Smooth muscle cell of the brain vasculature (primary cell): ENCODE measurements around the gene HCN4.

Experiments
- DNase-seq: peaks from one replicate; pipeline ENCODE4 v3.0.0-alpha.2; 2012; ENCODE audit warnings: low read depth, low spot score

Gene HCN4

GRCh38 chr15:73380661-73381060 lies 11.9 kb upstream of the HCN4 start:
- DNase-seq = no peak

DNA sequence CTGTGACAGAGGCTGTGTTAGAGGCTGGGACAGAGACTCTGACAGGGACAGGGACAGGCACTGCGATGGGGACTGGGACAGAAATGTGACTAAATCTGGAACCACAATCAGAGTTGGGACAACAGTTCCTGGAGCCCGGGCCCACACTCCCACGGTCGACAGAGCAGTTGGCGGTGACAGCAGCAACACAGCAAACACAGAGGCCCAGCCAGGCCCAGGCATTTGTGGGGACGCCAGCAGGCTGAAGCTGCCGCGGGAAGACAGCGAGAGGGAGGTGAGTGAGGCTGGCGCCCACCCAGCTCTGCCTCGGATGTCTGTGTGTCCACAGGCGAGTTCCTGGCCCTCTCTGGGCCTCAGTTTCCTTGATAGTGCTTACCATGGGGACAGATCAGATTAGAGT lies 9.3 kb upstream of the HCN4 start:
- DNase-seq = no peak

- DNase-seq = no peak
These were observed 7.1 kb upstream of the HCN4 start for GRCh38 chr15:73375755-73376305.

DNA sequence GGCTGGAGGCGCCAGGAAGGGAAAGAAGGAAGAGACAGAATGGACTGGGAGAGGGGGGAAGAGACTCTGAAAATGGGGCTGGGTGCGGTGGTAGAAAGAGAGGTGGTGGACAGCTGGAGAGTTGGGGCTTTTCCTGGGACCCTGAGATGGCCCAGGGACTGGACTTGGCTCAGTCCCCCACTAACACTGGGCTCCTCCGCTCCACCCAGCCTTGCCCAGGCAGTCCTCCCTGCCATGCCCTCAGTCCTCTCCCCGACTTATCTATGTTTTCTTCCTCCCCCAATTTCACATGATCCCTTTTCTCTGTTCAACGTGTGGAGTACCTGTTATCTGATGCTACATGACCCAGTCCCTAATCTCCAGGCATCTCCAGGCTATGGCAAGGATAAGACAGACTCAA lies 6.3 kb upstream of the HCN4 start:
- DNase-seq = no peak

DNA sequence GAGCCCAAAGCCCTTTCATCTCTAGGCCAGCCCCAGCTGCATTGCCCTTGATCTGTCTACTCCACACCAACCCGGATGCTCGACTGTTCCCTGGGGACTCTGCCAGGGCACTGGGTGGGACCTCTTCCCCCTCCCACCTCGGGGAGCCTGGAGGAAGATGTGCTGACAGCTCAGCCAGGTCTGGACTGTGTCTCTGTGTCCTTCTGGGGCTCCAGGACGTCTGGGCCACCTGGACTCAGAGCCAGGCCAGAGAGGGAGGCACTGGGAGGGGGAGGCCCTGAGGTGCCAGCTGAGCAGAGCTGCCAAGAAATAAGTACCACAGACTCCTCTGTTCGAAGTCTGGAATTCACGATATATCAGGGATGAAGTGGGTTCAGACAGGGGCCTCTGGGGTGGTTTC lies 5.8 kb upstream of the HCN4 start:
- no peak for DNase-seq

DNA sequence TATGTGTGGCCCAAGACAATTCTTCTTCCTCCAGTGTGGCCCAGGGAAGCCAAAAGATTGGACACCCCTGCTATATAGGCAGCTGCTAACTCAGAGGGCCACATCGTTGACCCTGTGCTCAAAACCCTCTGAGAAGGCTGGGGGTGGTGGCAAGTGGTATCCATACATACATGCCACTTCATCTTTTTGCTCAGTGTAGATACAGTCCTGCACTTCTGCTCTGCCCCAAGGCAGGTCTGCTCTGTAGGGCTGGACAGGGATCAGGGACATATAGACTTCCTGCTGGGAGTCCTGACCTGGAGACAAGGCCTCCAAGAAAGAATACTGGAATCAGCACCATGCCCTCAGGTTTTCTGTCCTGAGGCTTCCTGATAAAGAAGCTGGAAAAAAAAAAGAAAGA lies 4.5 kb upstream of the HCN4 start:
- no peak for DNase-seq

DNA sequence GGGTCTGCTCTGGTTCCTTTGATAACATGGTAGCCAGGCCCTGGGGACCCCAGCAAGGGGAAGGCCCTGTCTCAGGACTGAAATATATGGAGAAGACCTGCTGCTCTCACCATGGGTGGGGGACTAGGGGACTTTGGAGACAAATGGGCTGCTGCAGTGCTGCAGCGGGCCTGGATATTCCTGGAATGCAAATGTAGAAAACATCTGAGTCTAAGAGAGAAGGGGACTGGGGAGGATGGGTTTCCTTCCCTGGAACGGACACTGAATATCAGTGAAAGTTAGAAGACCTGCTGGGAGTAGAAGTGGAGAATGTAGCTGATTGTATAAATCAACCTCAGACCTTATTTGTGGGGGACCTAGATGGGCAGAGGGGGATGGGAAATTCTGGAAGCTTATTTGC lies 3.1 kb upstream of the HCN4 start:
- no peak for DNase-seq

DNA sequence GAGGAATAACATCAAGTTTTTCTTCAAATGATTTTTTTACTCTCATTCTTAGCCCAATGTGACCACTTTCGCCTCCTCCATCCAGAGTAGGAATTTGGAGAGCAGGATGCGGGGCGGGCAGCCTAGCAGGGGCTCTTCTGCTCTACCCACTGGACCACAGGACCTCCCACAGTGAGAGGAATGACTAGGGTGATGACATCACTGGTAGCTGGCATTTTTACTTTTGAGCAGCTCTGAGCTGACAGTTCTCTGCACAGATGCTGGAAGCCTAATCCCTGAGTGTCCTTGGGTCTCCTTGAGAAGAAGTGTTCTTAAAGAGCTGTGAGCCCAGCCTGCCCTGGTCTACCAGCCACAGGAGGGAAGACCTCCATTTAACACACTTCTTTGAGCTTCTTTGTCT lies 1.4 kb upstream of the HCN4 start:
- DNase-seq = no peak

DNA sequence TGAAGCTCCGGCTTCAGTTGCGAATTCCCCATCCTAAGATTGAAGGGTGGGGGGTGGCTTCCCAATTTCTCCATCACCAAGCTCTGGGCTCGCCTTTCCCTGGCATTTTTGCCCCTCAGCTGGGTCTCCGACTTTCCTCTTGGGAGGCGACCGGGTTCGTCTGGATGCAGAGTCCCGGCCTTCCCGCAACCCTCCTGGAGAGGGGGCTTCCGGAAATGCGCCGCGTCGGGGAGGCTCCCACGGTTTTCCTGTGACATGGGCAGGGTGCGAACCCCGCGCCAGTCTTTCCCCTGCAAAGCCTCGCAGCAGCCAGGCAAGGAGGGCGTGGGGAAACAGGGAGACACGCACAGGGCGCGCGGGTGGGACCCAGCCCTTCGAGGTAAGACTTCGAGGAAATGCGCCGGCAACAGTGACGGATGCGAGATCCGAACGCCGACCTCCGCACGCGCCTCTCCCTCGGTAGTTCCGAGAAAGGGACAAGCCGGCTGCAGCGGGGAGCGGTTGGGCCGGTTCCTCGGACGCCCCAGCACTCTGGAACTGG lies 466 bp upstream of the HCN4 start:
- no peak for DNase-seq

- no peak for DNase-seq
These were observed 996 bp downstream of the HCN4 start for GRCh38 chr15:73367624-73368300.

- DNase-seq = no peak
These were observed 1.8 kb downstream of the HCN4 start for GRCh38 chr15:73366766-73367623.

DNA sequence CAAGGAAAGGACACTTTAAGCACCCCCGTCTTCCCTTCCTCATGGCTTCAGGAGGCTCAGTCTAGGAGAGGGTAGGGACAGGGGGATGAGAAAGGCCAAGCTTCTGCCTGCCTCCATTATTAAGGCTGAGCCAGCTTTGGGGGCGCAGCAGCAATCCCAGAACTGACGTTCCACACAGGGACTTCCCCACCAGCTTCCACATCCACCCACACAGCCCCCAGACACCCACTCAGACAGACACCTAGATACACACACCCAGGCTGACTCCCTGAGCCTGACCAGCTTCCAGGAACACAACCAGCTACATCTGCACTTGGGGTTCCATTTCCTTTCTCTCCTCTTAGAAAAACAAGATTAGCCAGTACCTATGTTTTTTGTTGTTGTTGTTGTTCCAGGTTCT lies 4.7 kb downstream of the HCN4 start:
- DNase-seq = no peak

- no peak for DNase-seq
These were observed 5.9 kb downstream of the HCN4 start for GRCh38 chr15:73362900-73363299.

DNA sequence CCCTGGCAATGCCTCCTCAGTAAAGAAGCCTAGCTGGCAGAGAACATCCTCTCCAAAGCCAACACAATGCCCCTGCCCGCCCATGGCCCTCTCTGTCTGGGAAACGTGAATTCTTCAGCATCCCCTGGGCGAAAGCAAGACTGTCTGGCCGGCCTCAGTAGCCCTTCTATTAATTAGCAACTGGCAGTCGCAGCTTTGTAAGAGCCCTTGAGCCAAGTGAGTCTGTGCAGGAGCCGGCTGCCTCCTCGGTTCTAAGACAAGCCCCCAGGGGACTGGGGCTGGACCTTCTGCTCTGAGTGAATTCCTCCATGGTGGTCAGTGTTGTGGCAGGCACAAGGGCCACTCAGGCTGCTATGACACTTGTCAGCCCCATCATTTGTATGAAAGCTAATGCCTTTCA lies 7.4 kb downstream of the HCN4 start:
- DNase-seq = no peak

DNA sequence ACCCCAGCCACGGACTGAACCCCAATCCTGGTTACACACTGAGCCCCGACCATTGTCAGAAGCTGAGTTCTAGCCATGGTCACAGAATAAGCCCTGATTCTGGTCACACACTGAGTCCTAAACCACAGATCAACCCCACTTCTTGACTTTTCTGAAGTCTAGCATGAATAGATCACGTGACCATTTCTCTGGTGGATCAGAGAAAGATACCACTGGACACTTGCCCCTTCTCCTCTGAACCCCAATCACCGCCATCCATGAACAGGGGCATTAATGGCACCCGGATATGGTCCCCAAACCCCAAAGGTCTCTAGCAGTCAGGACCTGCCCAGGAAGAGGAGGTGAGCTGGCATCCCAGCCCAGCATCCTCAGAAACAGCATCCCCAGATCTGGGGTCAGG lies 9.1 kb downstream of the HCN4 start:
- DNase-seq = no peak

DNA sequence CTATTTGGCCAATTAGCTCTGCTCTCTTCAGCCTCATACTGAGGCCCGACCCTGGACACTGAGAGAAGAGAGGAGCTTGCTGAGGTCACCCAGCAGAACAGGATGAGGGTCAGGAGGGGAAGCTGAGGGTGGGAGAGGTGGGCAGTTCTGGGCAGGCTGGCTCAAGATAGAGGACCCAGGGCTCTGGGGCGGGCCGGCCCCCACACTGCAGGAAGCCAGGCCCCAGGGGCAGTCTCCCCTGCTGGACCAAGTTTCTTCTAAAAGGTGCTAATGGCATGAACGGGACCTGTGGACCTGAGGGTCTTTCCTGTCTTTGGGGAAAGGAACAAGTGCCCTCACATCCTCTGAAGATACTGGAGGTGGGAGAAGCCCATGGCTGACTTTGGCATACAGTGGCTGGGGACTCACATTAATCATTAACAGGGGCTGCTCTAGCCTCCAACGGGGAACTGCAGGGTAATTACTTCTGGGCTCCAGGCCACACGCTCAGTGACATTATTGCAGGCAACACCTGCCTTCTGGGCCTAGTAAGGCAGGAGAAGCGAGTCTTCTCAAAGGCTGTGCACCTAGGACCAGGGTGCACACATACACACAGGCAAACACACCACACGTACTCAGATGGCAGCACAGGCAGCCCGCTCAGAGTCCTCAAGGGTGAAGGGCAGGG lies 10.6 kb downstream of the HCN4 start:
- DNase-seq = no peak

- no peak for DNase-seq
These were observed 13.0 kb downstream of the HCN4 start for GRCh38 chr15:73355612-73356265.

DNA sequence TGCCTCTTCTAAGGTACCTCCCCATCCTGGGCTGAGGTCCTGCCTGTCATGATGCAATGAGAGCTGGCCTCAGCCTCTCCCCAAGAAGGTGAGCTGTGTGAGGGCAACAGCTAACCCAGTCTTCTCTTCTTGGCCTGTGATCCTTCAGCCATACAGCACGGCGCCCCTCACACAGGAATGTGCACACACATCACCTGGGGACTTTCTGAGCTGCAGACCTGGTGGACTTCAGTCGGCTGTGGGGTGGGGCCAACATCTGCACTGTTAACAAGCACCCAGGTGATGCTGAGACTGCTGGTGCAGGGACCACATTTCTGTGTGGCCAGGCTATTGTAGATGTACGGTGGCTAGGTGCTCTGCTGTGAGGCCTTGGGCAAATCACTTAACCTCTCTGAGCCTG lies 14.5 kb downstream of the HCN4 start:
- no peak for DNase-seq

- DNase-seq = no peak
These were observed 15.0 kb downstream of the HCN4 start for GRCh38 chr15:73353734-73354133.

GRCh38 chr15:73352082-73352481 lies 16.7 kb downstream of the HCN4 start:
- DNase-seq = no peak

GRCh38 chr15:73349191-73349590 lies 19.6 kb downstream of the HCN4 start:
- no peak for DNase-seq
